Erythroblast (primary cell): ENCODE data around the gene CGA.

ENCODE experiments used
- DNase-seq, 2 experiments: peaks; one replicate each; lab custom pipeline; 2025; lab: John Stamatoyannopoulos, UW
- GATA1 ChIP-seq: IDR thresholded peaks from 2 replicates; pipeline ENCODE4 v1.6.1; 2011; ENCODE audit warnings: low read depth, mild to moderate bottlenecking, control low read depth, low read length, moderate library complexity
- POLR2A ChIP-seq: IDR thresholded peaks from 2 replicates; pipeline ENCODE4 v1.6.1; 2011; ENCODE audit warnings: mild to moderate bottlenecking, low read length

Gene CGA

GRCh38 chr6:87103977-87104601 is 9.2 kb upstream of the CGA start:
- DNase-seq, result no peak
- TF ChIP-seq GATA1, result no peak

GRCh38 chr6:87102151-87102621 is 7.3 kb upstream of the CGA start:
- DNase-seq, result no peak
- TF ChIP-seq POLR2A (no peak), GATA1 (no peak)

- no peak for TF ChIP-seq GATA1
- no peak for TF ChIP-seq POLR2A
- DNase-seq, result no peak
Measured at GRCh38 chr6:87101067-87101466, 6.2 kb upstream of the CGA start.

GRCh38 chr6:87100216-87100615 is 5.3 kb upstream of the CGA start:
- TF ChIP-seq POLR2A, result no peak
- no peak for TF ChIP-seq GATA1
- DNase-seq, result no peak

- TF ChIP-seq POLR2A (no peak), GATA1 (no peak)
- no peak for DNase-seq
Measured at GRCh38 chr6:87099472-87099871, 4.6 kb upstream of the CGA start.

- no peak for DNase-seq
- TF ChIP-seq GATA1 (no peak), POLR2A (no peak)
Measured at GRCh38 chr6:87094576-87094975, 330 bp downstream of the CGA start.

- TF ChIP-seq GATA1 (no peak), POLR2A (no peak)
- no peak for DNase-seq
Measured at GRCh38 chr6:87093651-87094050, 1.3 kb downstream of the CGA start.

- TF ChIP-seq GATA1 (no peak), POLR2A (no peak)
- no peak for DNase-seq
Measured at GRCh38 chr6:87093199-87093598, 1.7 kb downstream of the CGA start.

GRCh38 chr6:87092435-87092834 is 2.5 kb downstream of the CGA start:
- no peak for DNase-seq
- TF ChIP-seq GATA1 (no peak), POLR2A (no peak)

GRCh38 chr6:87089135-87089534 is 5.8 kb downstream of the CGA start:
- DNase-seq, result no peak
- TF ChIP-seq POLR2A (no peak), GATA1 (no peak)

GRCh38 chr6:87088076-87088475 is 6.8 kb downstream of the CGA start:
- TF ChIP-seq GATA1, result no peak
- DNase-seq, result no peak

GRCh38 chr6:87082160-87082721 is 12.7 kb downstream of the CGA start:
- no peak for TF ChIP-seq POLR2A
- TF ChIP-seq GATA1, result no peak
- no peak for DNase-seq

GRCh38 chr6:87078983-87079616 is 15.8 kb downstream of the CGA start:
- peak; percentile 69 to 80 for DNase-seq
- TF ChIP-seq GATA1 (no peak), POLR2A (no peak)

- TF ChIP-seq POLR2A (no peak), GATA1 (no peak)
- no peak for DNase-seq
Measured at GRCh38 chr6:87075168-87075567, 19.7 kb downstream of the CGA start.
